GM12878 (cell line): ENCODE data around the gene HELZ. TPM values are rescaled to one million over a fixed set of nuclear protein-coding genes. Genes with fewer than 3 reads are reported as not detected.

Experiments used
- ASH2L ChIP-seq: fragments of 300-600, 200-600 bp; sonication (generic); IDR thresholded peaks from 2 replicates; pipeline ENCODE4 v1.6.1; 2017; ENCODE audit warnings: low read depth, mild to moderate bottlenecking, borderline replicate concordance
- ATF7 ChIP-seq: fragments of 450-650 bp; IDR thresholded peaks from 2 replicates; pipeline ENCODE4 v1.6.1; 2016; ENCODE audit warnings: low read depth, mild to moderate bottlenecking
- BACH1 ChIP-seq: fragments of 450-650 bp; IDR thresholded peaks from 2 replicates; pipeline ENCODE4 v1.6.1; 2017; ENCODE audit warnings: mild to moderate bottlenecking, borderline replicate concordance
- FOXK2 ChIP-seq: fragments of 450-650 bp; IDR thresholded peaks from 2 replicates; pipeline ENCODE4 v1.6.1; 2017; ENCODE audit warnings: mild to moderate bottlenecking, moderate library complexity
- FOXM1 ChIP-seq: IDR thresholded peaks from 2 replicates; pipeline ENCODE4 v1.6.1; 2012; ENCODE audit warnings: low read depth, mild to moderate bottlenecking, inconsistent platforms, low read length, moderate library complexity
- HDAC2 ChIP-seq: fragments of 200-600 bp; sonication (generic); IDR thresholded peaks from 2 replicates; pipeline ENCODE4 v1.6.1; 2017
- JUNB ChIP-seq: IDR thresholded peaks from 2 replicates; pipeline ENCODE4 v1.6.1; 2016; ENCODE audit warnings: antibody characterized with exemption, mild to moderate bottlenecking
- MEF2A ChIP-seq: IDR thresholded peaks from 2 replicates; pipeline ENCODE4 v1.6.1; 2011; ENCODE audit warnings: low read depth, mild to moderate bottlenecking, low read length, moderate library complexity; ENCODE audit not compliant: insufficient read depth
- MLLT1 ChIP-seq: fragments of 450-650 bp; IDR thresholded peaks from 2 replicates; pipeline ENCODE4 v1.6.1; 2016; ENCODE audit warnings: mild to moderate bottlenecking
- MTA2 ChIP-seq: fragments of 450-650 bp; IDR thresholded peaks from 2 replicates; pipeline ENCODE4 v1.6.1; 2016; ENCODE audit warnings: low read depth, mild to moderate bottlenecking, moderate library complexity
- NR2C1 ChIP-seq: fragments of 450-650 bp; IDR thresholded peaks from 2 replicates; pipeline ENCODE4 v1.6.1; 2017; ENCODE audit warnings: antibody characterized with exemption, mild to moderate bottlenecking, moderate library complexity
- NR2C2 ChIP-seq: IDR thresholded peaks from 2 replicates; pipeline ENCODE4 v1.6.1; 2011; ENCODE audit warnings: borderline replicate concordance, low read depth; ENCODE audit not compliant: control insufficient read depth, insufficient read length
- PAX5 ChIP-seq: IDR thresholded peaks from 2 replicates; pipeline ENCODE4 v1.6.1; 2011; ENCODE audit warnings: low read depth, low read length, borderline replicate concordance
- PAX8 ChIP-seq: fragments of 450-650 bp; IDR thresholded peaks from 2 replicates; pipeline ENCODE4 v1.6.1; 2017; ENCODE audit warnings: mild to moderate bottlenecking, moderate library complexity
- RB1 ChIP-seq: fragments of 450-650 bp; formaldehyde crosslinking; IDR thresholded peaks from 2 replicates; pipeline ENCODE4 v1.6.1; 2017; ENCODE audit warnings: mild to moderate bottlenecking, borderline replicate concordance
- RCOR1 ChIP-seq: conservative IDR thresholded peaks from 2 replicates; pipeline ENCODE4 v1.6.1; 2012; ENCODE audit warnings: low read depth, low read length, improper control_type of control experiment
- RELB ChIP-seq: fragments of 450-650 bp; IDR thresholded peaks from 2 replicates; pipeline ENCODE4 v1.6.1; 2017; ENCODE audit warnings: low read depth, mild to moderate bottlenecking, moderate library complexity
- REST ChIP-seq: IDR thresholded peaks from 2 replicates; pipeline ENCODE4 v1.6.1; 2012; ENCODE audit warnings: mild to moderate bottlenecking, low read depth, low read length
- SMAD5 ChIP-seq: IDR thresholded peaks from 2 replicates; pipeline ENCODE4 v1.6.1; 2016; ENCODE audit warnings: antibody characterized with exemption, low read depth
- SMARCA5 ChIP-seq: fragments of 450-650 bp; IDR thresholded peaks from 2 replicates; pipeline ENCODE4 v1.6.1; 2017; ENCODE audit warnings: mild to moderate bottlenecking
- SP1 ChIP-seq: IDR thresholded peaks from one replicate; pipeline ENCODE4 v1.6.1; 2011; ENCODE audit warnings: low read depth, low read length
- ZSCAN29 ChIP-seq: fragments of 450-650 bp; IDR thresholded peaks from 2 replicates; pipeline ENCODE4 v1.6.1; 2017; ENCODE audit warnings: mild to moderate bottlenecking, moderate library complexity
- polyA plus RNA-seq, 11 experiments: library from polyadenylated mRNA; depleted of rRNA in 4 of 11; unstranded in 6 of 11; stranded (reverse) in 5 of 11; fragments of >200 nt; fragmentation: Nextera tagmentation in 4 of 11; fragmentation: Illumina TruSeq in 1 of 11; extraction: Ambion mirVana in 4 of 11; extraction: Trizol in 1 of 11; gene quantifications; 1 replicate in 1 of 11; 2 replicates in 10 of 11; pipeline versions ENCODE4 v1.2.1 to v1.2.3, GENCODE V29; 2011 to 2016; ENCODE audit warnings: inconsistent platforms in 2 of 11, missing spikeins in 2 of 11, low read depth in 1 of 11
- total RNA-seq, 4 experiments: library from RNA; depleted of rRNA in 3 of 4; stranded (reverse); fragments of >200 nt in 3 of 4; fragmentation: Illumina TruSeq in 1 of 4; extraction: Trizol in 1 of 4; gene quantifications; 2 replicates each; pipeline versions ENCODE4 v1.2.1 to v1.2.3, GENCODE V29; 2013 to 2021
- TF ChIP-seq, protein P1 (sequence below): IDR thresholded peaks from 2 replicates; pipeline ENCODE4 v1.6.1; 2012; ENCODE audit warnings: low read depth, low read length, improper control_type of control experiment
- TF ChIP-seq, protein P2 (sequence below): IDR thresholded peaks from 2 replicates; pipeline ENCODE4 v1.6.1; 2011; ENCODE audit warnings: low read depth, low read length, improper control_type of control experiment, borderline replicate concordance

The HELZ gene
- total and polyA plus RNA-seq, 10 of the 15 experiments (the other 5 are each of a cell fraction or from before 2014, with no cell fraction given), result 1.5 to 36.8 (median 19.1) TPM

DNA sequence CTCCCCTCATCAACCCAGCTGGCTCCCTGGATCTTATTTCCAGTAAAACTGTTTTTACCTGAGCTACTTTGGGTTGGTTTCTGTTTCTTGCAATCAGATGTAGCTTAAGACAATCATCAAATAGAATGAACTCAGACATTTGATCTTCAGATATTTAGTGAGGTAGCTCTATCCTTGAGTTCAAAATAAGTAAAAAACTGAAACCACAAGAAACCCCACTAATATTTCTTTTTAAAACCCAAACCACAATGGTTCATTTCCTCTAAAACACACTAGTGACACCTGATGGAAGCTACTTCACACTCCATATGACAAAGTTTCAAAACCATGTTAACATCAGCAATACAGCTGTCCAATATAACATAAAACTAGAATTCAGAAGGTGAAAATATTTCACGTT, 162.9 kb downstream of the HELZ start (continued):
- TF ChIP-seq MLLT1, result peak; percentile 41; the same call in 1 of the 2 replicates
- TF ChIP-seq SMARCA5, result no peak
- no peak for TF ChIP-seq RELB
- TF ChIP-seq, protein P1, sequence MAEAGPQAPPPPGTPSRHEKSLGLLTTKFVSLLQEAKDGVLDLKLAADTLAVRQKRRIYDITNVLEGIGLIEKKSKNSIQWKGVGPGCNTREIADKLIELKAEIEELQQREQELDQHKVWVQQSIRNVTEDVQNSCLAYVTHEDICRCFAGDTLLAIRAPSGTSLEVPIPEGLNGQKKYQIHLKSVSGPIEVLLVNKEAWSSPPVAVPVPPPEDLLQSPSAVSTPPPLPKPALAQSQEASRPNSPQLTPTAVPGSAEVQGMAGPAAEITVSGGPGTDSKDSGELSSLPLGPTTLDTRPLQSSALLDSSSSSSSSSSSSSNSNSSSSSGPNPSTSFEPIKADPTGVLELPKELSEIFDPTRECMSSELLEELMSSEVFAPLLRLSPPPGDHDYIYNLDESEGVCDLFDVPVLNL, result no peak
- no peak for TF ChIP-seq RB1
- TF ChIP-seq MTA2, result no peak; the same call in 1 of the 2 replicates
- TF ChIP-seq BACH1, result no peak
- no peak for TF ChIP-seq NR2C2
- TF ChIP-seq, protein P2, sequence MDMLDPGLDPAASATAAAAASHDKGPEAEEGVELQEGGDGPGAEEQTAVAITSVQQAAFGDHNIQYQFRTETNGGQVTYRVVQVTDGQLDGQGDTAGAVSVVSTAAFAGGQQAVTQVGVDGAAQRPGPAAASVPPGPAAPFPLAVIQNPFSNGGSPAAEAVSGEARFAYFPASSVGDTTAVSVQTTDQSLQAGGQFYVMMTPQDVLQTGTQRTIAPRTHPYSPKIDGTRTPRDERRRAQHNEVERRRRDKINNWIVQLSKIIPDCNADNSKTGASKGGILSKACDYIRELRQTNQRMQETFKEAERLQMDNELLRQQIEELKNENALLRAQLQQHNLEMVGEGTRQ, result no peak
- TF ChIP-seq FOXK2, result no peak
- TF ChIP-seq SP1, result no peak
- TF ChIP-seq NR2C1, result no peak
- TF ChIP-seq PAX8, result no peak
- peak; percentile 7; the same call in 1 of the 2 replicates for TF ChIP-seq JUNB
- 0 out of 2 replicates have a peak, but pooled peaks have one; percentile 38 for TF ChIP-seq MEF2A
- TF ChIP-seq RCOR1, result no peak
- TF ChIP-seq ZSCAN29, result no peak
- TF ChIP-seq HDAC2, result no peak
- no peak for TF ChIP-seq ASH2L
- no peak for TF ChIP-seq PAX5
- TF ChIP-seq REST, result no peak
- no peak for TF ChIP-seq ATF7
- no peak for TF ChIP-seq SMAD5
- TF ChIP-seq FOXM1, result peak; percentile 19; the same call in 1 of the 2 replicates
